Measurements from ENCODE around the gene PEX16. TPM values are rescaled to one million over a fixed set of nuclear protein-coding genes. Genes with fewer than 3 reads are reported as not detected.

PEX16 gene
- total RNA-seq, 1 donor, result 24.6 TPM

GRCh38 chr11:45936511-45937054 lies 18.9 kb upstream of the PEX16 start:
- peak; percentile 16 for DNase-seq (ENCODE audit: low read depth)
- TF ChIP-seq CTCF (IDR thresholded peaks at IDR 0.05; ENCODE audit: insufficient read depth, low read depth, low read length), result no peak
- H3K4me3 ChIP-seq (ENCODE audit: low read depth, low read length), result no peak overlapping the region

- TF ChIP-seq CTCF (IDR thresholded peaks at IDR 0.05; ENCODE audit: insufficient read depth, low read depth, low read length), result no peak
- no peak overlapping the region for H3K4me3 ChIP-seq (ENCODE audit: low read depth, low read length)
- no peak for DNase-seq (ENCODE audit: low read depth)
Measured at GRCh38 chr11:45935349-45936064, 17.8 kb upstream of the PEX16 start.

GRCh38 chr11:45934580-45935318 lies 17.1 kb upstream of the PEX16 start:
- TF ChIP-seq CTCF (IDR thresholded peaks at IDR 0.05; ENCODE audit: insufficient read depth, low read depth, low read length), result no peak
- no peak overlapping the region for H3K4me3 ChIP-seq (ENCODE audit: low read depth, low read length)
- DNase-seq (ENCODE audit: low read depth), result no peak

GRCh38 chr11:45933846-45934579 lies 16.3 kb upstream of the PEX16 start:
- no peak for DNase-seq (ENCODE audit: low read depth)
- no peak overlapping the region for H3K4me3 ChIP-seq (ENCODE audit: low read depth, low read length)
- TF ChIP-seq CTCF (IDR thresholded peaks at IDR 0.05; ENCODE audit: insufficient read depth, low read depth, low read length), result no peak

- H3K4me3 ChIP-seq (ENCODE audit: low read depth, low read length), result no peak overlapping the region
- no peak for DNase-seq (ENCODE audit: low read depth)
- no peak for TF ChIP-seq CTCF (IDR thresholded peaks at IDR 0.05; ENCODE audit: insufficient read depth, low read depth, low read length)
Measured at GRCh38 chr11:45933131-45933831, 15.6 kb upstream of the PEX16 start.

GRCh38 chr11:45932217-45932616 lies 14.5 kb upstream of the PEX16 start:
- no peak overlapping the region for H3K4me3 ChIP-seq (ENCODE audit: low read depth, low read length)
- TF ChIP-seq CTCF (IDR thresholded peaks at IDR 0.05; ENCODE audit: insufficient read depth, low read depth, low read length), result no peak
- DNase-seq (ENCODE audit: low read depth), result no peak

All from fibroblast of villous mesenchyme (primary cell).